ENCODE measurements around the gene MORN1. TPM values are rescaled to one million over a fixed set of nuclear protein-coding genes. Genes with fewer than 3 reads are reported as not detected.
A peak's percentile ranks its signal among the peaks of the same experiment; 100 is the strongest.

MORN1 gene
- total RNA-seq, 1 donor from 2014 or later = 4.5 TPM

- intact Hi-C loops (cut with micrococcal nuclease) = loop anchor here (5.0 kb wide), 1 partner anchor 370 kb away; no protein-coding TSS in a partner anchor
- no peak for DNase-seq
- no peak for TF ChIP-seq CTCF (IDR thresholded peaks at IDR 0.05; ENCODE audit: borderline replicate concordance)
- Histone ChIP-seq H3K4me3 (no peak overlapping the region), H3K36me3 (no peaks in the 10 kb centered on the region), H3K27ac (replicated peaks) (no peak overlapping the region), H3K4me1 (peaks cover 22% of the 10 kb centered on the region), H3K9me3 (replicated peaks) (peaks cover 1% of the 10 kb centered on the region), H3K27me3 (ENCODE audit: low read depth) (peaks cover 72% of the 10 kb centered on the region)
These were observed 25.9 kb upstream of the MORN1 start for GRCh38 chr1:2417083-2417832.

- H3K27ac ChIP-seq (replicated peaks) = no peak overlapping the region
- no peaks in the 10 kb centered on the region for H3K9me3 ChIP-seq (replicated peaks)
- H3K4me1 ChIP-seq = peaks cover 30% of the 10 kb centered on the region
- DNase-seq = no peak
- TF ChIP-seq CTCF (IDR thresholded peaks at IDR 0.05; ENCODE audit: borderline replicate concordance) = no peak
- no peak overlapping the region for H3K4me3 ChIP-seq
- peaks cover 64% of the 10 kb centered on the region for H3K27me3 ChIP-seq (ENCODE audit: low read depth)
- H3K36me3 ChIP-seq = no peaks in the 10 kb centered on the region
- intact Hi-C loops (cut with micrococcal nuclease) = loop anchor here (5.0 kb wide), 1 partner anchor 371 kb away; no protein-coding TSS in a partner anchor
These were observed 25.0 kb upstream of the MORN1 start for GRCh38 chr1:2416403-2416802.

- no peaks in the 10 kb centered on the region for H3K36me3 ChIP-seq
- intact Hi-C loops (cut with micrococcal nuclease) = loop anchor here (5.0 kb wide), 1 partner anchor 371 kb away; no protein-coding TSS in a partner anchor
- no peak overlapping the region for H3K27ac ChIP-seq (replicated peaks)
- peaks cover 34% of the 10 kb centered on the region for H3K4me1 ChIP-seq
- no peaks in the 10 kb centered on the region for H3K9me3 ChIP-seq (replicated peaks)
- no peak overlapping the region for H3K4me3 ChIP-seq
- no peak for TF ChIP-seq CTCF (IDR thresholded peaks at IDR 0.05; ENCODE audit: borderline replicate concordance)
- H3K27me3 ChIP-seq (ENCODE audit: low read depth) = peaks cover 58% of the 10 kb centered on the region
- DNase-seq = no peak
These were observed 24.5 kb upstream of the MORN1 start for GRCh38 chr1:2415801-2416208.

- H3K36me3 ChIP-seq = no peaks in the 10 kb centered on the region
- no peaks in the 10 kb centered on the region for H3K9me3 ChIP-seq (replicated peaks)
- H3K4me3 ChIP-seq = no peak overlapping the region
- intact Hi-C loops (cut with micrococcal nuclease) = loop anchor here (5.0 kb wide), 1 partner anchor 372 kb away; no protein-coding TSS in a partner anchor
- H3K4me1 ChIP-seq = peaks cover 34% of the 10 kb centered on the region
- no peak overlapping the region for H3K27ac ChIP-seq (replicated peaks)
- no peak for DNase-seq
- peaks cover 53% of the 10 kb centered on the region for H3K27me3 ChIP-seq (ENCODE audit: low read depth)
- no peak for TF ChIP-seq CTCF (IDR thresholded peaks at IDR 0.05; ENCODE audit: borderline replicate concordance)
These were observed 24.0 kb upstream of the MORN1 start for GRCh38 chr1:2415337-2415736.

GRCh38 chr1:2414297-2414958 lies 23.1 kb upstream of the MORN1 start:
- H3K36me3 ChIP-seq = no peaks in the 10 kb centered on the region
- DNase-seq = peak; percentile 72
- H3K4me3 ChIP-seq = no peak overlapping the region
- peak; percentile 93 for TF ChIP-seq CTCF (IDR thresholded peaks at IDR 0.05; ENCODE audit: borderline replicate concordance)
- H3K27ac ChIP-seq (replicated peaks) = no peak overlapping the region
- intact Hi-C loops (cut with micrococcal nuclease) = no loop called here
- H3K9me3 ChIP-seq (replicated peaks) = no peaks in the 10 kb centered on the region
- peaks cover 34% of the 10 kb centered on the region for H3K4me1 ChIP-seq
- H3K27me3 ChIP-seq (ENCODE audit: low read depth) = peaks cover 44% of the 10 kb centered on the region

Data from left ventricle myocardium inferior (tissue), 1 donor.